Activated CD8-positive, alpha-beta T cell treated with anti-CD3 and anti-CD28 coated beads for 36 hours (primary cell): ENCODE data around the gene PHF5A. TPM values are rescaled to one million over a fixed set of nuclear protein-coding genes. Genes with fewer than 3 reads are reported as not detected.

ENCODE experiments used
- ATAC-seq: fragments of 200-7000 bp; cut with Tn5 transposase; one replicate; pipeline ENCODE4 v1.10.0; 2021; ENCODE audit warnings: mild to moderate bottlenecking, moderate library complexity
- CTCF ChIA-PET: fragments of 350-600 bp; sonication (Branson Sonifier 250); formaldehyde crosslinking; loops from one replicate; lab custom pipeline; 2021; ENCODE audit warnings: antibody characterized with exemption; lab: Charles Lee
- POLR2A ChIA-PET: fragments of 350-600 bp; sonication (Branson Sonifier 250); formaldehyde crosslinking; loops from one replicate; lab custom pipeline; 2021; ENCODE audit warnings: antibody characterized with exemption; lab: Charles Lee
- DNase-seq: peaks from one replicate; pipeline ENCODE4 v3.0.0-alpha.2; 2020
- H3K27ac Mint-ChIP-seq: one replicate; pipeline ENCODE4 v1.8.0; 2021; ENCODE audit warnings: mild to moderate bottlenecking, mixed read lengths
- H3K27me3 Mint-ChIP-seq: one replicate; pipeline ENCODE4 v1.8.0; 2021; ENCODE audit warnings: mixed read lengths
- H3K36me3 Mint-ChIP-seq: one replicate; pipeline ENCODE4 v1.8.0; 2021; ENCODE audit warnings: low read depth, mixed read lengths
- H3K4me1 Mint-ChIP-seq: one replicate; pipeline ENCODE4 v1.8.0; 2021; ENCODE audit warnings: low read depth, mixed read lengths
- H3K4me3 Mint-ChIP-seq: one replicate; pipeline ENCODE4 v1.8.0; 2021; ENCODE audit warnings: mild to moderate bottlenecking, moderate library complexity, mixed read lengths
- H3K9me3 Mint-ChIP-seq: one replicate; pipeline ENCODE4 v1.8.0; 2021; ENCODE audit warnings: mixed read lengths
- CTCF ChIP-seq: fragments of 200-600 bp; IDR thresholded peaks from one replicate; pipeline ENCODE4 v1.8.0; 2022; ENCODE audit warnings: antibody characterized with exemption, mild to moderate bottlenecking
- intact Hi-C: fragments of 100-400 bp; cut with micrococcal nuclease; formaldehyde crosslinking; loops from one replicate; pipeline ENCODE4 v1.10.0; 2022
- total RNA-seq, 2 experiments: library from RNA; stranded (reverse); gene quantifications; one replicate each; pipeline ENCODE4 v1.2.3, GENCODE V29; 2021

PHF5A gene
- total RNA-seq, 2 experiments from 2014 or later: 65.2 to 70.4 TPM

- H3K27me3 Mint-ChIP-seq: no peaks in the 10 kb centered on the region
- no peaks in the 10 kb centered on the region for H3K9me3 Mint-ChIP-seq
- peaks cover 4% of the 10 kb centered on the region for H3K36me3 Mint-ChIP-seq
- no peak for TF ChIP-seq CTCF
- POLR2A ChIA-PET: interaction anchor here (1.5 kb wide), 1 partner anchor 36 kb away, joined by 3 read pairs; no protein-coding TSS in a partner anchor
- no peak overlapping the region for H3K4me3 Mint-ChIP-seq
- DNase-seq (no peak), ATAC-seq (no peak)
- intact Hi-C loops: no loop called here
- H3K4me1 Mint-ChIP-seq: no peaks in the 10 kb centered on the region
- CTCF ChIA-PET: interaction anchor here (3.9 kb wide), 1 partner anchor 104 kb away, joined by 21 read pairs; no protein-coding TSS in a partner anchor
- H3K27ac Mint-ChIP-seq: no peak overlapping the region
Measured at GRCh38 chr22:41507330-41508063, 39.0 kb upstream of the PHF5A start.

- ChIA-PET POLR2A (interaction anchor here (1.5 kb wide), 1 partner anchor 38 kb away, joined by 3 read pairs; no protein-coding TSS in a partner anchor), CTCF (interaction anchor here (1.0 to 3.9 kb wide), 4 partner anchors 12 to 102 kb away, joined by 3 to 21 read pairs (median 4); no protein-coding TSS in a partner anchor)
- TF ChIP-seq CTCF: no peak
- DNase-seq: no peak
- ATAC-seq: no peak
- Mint-ChIP-seq H3K27ac (no peak overlapping the region), H3K27me3 (no peaks in the 10 kb centered on the region), H3K4me1 (no peaks in the 10 kb centered on the region), H3K9me3 (no peaks in the 10 kb centered on the region), H3K4me3 (no peak overlapping the region), H3K36me3 (peaks cover 12% of the 10 kb centered on the region)
- intact Hi-C loops: no loop called here
Measured at GRCh38 chr22:41505511-41506220, 37.2 kb upstream of the PHF5A start.

GRCh38 chr22:41504816-41505215, 36.3 kb upstream of the PHF5A start:
- no peak for TF ChIP-seq CTCF

GRCh38 chr22:41504397-41504796, 35.9 kb upstream of the PHF5A start:
- H3K36me3 Mint-ChIP-seq: peaks cover 13% of the 10 kb centered on the region
- POLR2A ChIA-PET: interaction anchor here (0.6 kb wide), 1 partner anchor 102 kb away, joined by 3 read pairs; no protein-coding TSS in a partner anchor
- no peak for TF ChIP-seq CTCF
- intact Hi-C loops: no loop called here
- CTCF ChIA-PET: interaction anchor here (1.1 to 3.9 kb wide), 4 partner anchors 13 to 101 kb away, joined by 3 to 21 read pairs (median 4); no protein-coding TSS in a partner anchor
- ATAC-seq (no peak), DNase-seq (no peak)
- no peaks in the 10 kb centered on the region for H3K4me1 Mint-ChIP-seq
- H3K27ac Mint-ChIP-seq: no peak overlapping the region
- no peaks in the 10 kb centered on the region for H3K27me3 Mint-ChIP-seq
- H3K9me3 Mint-ChIP-seq: no peaks in the 10 kb centered on the region
- no peak overlapping the region for H3K4me3 Mint-ChIP-seq

More at GRCh38 chr22:41504816-41505215, 36.3 kb upstream of the PHF5A start:
- ATAC-seq (no peak), DNase-seq (no peak)
- Mint-ChIP-seq H3K27me3 (no peaks in the 10 kb centered on the region), H3K4me1 (no peaks in the 10 kb centered on the region), H3K4me3 (no peak overlapping the region), H3K27ac (no peak overlapping the region), H3K36me3 (peaks cover 13% of the 10 kb centered on the region), H3K9me3 (no peaks in the 10 kb centered on the region)
- CTCF ChIA-PET: interaction anchor here (1.1 to 3.9 kb wide), 4 partner anchors 12 to 101 kb away, joined by 4 to 21 read pairs (median 4); no protein-coding TSS in a partner anchor
- intact Hi-C loops: no loop called here
- POLR2A ChIA-PET: no interaction called here
